GM21825 (cell line): ENCODE data around the gene FMO3.

ENCODE experiments used
- ATAC-seq: cut with Tn5 transposase; IDR thresholded peaks from one replicate; pipeline ENCODE4 v1.9.1; 2021; ENCODE audit warnings: mild to moderate bottlenecking, moderate library complexity; ENCODE audit not compliant: unreplicated experiment

FMO3 gene

DNA sequence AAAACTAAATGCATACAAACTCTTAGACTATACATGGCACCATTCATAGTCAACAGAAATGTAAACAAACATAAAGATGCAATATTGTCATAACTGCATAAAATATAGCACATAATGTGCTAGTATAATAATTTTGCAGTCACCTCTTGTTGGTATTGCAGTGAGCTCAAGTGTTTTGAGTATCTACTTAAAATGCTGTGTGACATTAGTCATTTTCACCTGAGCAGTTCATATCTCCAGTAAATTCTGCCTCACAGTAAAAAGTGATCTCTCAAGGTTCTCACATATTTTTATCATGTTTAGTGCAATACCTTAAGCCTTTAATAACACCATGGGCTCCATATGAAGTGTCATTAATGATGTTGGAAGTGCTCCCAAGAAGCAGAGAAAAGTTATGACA lies 64.8 kb downstream of the FMO3 start:
- no peak for ATAC-seq

DNA sequence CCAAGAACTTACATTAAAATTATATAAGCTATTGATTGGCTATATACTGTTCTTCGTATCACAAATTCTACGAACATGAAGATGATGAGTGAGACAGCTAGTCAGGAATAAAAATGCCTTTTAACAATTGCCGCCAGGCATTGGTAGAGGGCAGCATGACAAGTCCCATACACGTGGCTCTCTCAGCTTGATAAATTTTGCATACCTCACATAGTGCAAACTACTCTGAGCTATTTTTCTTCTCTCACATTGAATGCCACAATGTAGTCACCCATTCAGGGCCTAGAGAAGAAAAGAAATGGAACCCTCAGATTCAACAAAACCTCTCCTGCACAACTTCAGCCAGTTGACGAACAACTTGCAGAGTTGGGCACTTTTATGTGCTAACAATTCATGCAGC lies 67.4 kb downstream of the FMO3 start:
- ATAC-seq, result no peak

DNA sequence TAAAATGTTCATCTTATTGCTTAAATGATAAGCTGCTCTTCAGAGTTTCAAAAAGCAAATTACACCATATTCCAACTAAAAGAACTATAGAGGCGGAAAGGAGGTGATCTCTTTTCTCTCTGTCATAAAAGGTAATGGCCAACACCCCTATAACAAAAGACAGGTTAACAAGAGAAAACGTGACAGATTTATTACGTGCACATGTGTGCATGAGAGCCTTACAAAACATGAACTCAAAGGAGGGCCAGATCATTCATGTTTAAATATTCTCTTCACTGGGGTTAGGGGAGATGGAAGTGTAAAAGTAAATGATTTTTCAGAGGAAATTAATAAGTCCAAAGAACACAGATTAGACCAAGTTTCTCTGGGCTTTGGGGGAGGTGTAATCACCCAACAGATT lies 67.8 kb downstream of the FMO3 start:
- no peak for ATAC-seq

DNA sequence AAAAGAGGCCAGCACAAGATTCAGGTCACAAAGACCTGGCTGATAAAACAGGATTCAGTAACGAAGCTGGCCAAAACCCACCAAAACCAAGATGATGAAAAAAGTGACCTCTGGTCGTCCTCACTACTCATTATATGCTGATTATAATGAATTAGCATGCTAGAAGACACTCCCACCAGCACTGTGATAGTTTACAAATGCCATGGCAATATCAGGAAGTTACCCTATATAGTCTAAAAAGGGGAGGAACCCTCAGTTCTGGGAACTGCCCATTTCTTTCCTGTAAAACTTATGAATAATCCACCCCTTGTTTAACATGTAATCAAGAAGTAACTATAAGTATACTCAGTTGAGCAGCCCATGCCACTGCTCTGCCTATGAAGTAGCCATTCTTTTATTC lies 68.4 kb downstream of the FMO3 start:
- no peak for ATAC-seq

DNA sequence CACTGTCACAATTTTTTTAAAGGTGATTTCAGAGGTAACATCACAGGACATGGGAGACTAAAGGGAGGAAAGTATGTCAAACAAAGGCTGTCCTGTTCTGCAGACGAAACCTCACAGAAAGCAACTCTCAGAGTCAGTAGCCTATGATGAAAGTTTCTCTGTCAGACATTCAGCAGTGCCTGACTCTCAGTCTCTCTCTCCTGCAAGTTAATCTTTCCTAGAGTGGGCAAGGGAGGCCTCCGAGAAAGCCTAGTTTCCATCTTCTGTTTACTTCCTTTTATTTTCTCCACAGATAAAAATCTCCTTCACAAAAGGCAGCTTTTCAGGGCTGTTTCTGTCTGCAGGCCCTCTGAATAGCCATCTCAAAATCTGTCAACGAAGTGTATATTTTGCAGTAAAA lies 69.5 kb downstream of the FMO3 start:
- no peak for ATAC-seq

DNA sequence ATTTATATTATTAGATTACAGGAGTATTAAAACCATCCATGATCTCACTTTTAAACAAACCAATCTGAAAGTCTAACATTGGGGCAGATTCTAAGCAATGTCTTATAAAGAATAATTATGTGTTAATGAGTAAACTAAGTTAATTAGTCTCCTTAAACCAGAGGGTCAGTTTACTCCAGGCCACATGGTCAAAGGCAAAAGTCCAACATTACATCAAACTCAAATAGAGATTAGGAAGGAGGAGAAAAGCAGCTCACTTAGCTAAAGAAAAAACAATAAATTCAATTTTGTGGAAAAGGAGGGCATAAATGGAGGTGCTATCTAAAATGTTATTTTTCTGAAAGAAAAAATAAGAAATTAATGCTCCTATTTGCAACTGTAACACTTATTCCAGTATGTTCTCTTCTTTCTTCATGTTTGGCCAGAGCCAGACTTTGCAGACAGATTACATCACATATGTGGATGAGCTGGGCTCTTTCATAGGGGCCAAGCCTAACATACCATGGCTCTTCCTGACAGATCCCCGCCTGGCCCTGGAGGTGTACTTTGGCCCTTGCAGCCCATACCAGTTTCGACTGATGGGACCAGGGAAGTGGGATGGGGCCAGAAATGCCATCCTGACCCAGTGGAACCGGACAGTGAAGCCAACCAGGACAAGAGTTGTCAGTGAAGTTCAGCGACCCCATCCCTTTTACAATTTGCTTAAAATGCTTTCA lies 70.1 kb downstream of the FMO3 start:
- ATAC-seq, result no peak

DNA sequence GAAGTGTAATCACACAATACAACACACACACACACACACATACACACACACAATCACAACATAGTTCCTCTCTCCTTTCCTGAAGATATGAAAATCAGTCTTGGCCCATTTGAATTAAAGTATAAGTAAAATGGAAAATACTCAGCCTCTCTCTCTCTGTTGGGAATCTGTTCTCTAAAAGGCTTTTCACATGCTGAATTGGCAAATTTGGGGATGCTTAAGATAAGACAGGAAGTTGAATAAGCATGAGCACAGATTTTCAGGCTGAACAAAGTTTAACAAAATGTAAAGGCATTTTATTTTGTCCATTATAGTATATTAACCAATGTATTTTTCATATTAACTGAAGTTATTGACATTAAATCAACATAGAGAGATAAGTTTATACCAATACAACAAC lies 70.7 kb downstream of the FMO3 start:
- ATAC-seq, result no peak

DNA sequence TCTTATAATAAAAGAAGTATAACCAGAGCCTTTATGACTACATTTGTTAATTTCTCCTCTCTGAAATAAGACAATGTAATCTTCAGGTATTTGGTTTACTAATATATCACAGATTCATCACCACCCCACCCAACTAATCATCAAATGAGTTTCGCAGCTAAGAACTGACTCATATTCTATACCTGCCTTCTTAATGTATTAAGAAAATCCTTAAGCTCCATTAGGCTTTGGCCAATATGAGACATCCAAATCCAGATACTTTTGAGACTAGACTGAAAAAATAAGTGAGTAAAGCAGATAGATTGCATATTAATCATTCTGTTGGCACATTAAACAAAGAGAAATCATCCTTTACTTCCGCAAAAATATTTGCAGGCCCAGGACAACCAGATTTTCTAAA lies 75.7 kb downstream of the FMO3 start:
- no peak for ATAC-seq
